GM18505 (cell line): Measurements from ENCODE around the gene PIP5K1C.
"Not testable (repeated sequence)": the region's sequence is repeated elsewhere in the genome, so short reads cannot be mapped to it uniquely, and the experiment has no call there.

Source experiments
- ATAC-seq: cut with Tn5 transposase; IDR thresholded peaks from one replicate; pipeline ENCODE4 v1.9.1; 2021; ENCODE audit not compliant: unreplicated experiment
- POLR2A ChIP-seq: IDR thresholded peaks from 4 replicates; pipeline ENCODE4 v1.6.1; 2011; ENCODE audit warnings: borderline replicate concordance; ENCODE audit not compliant: insufficient read depth, insufficient read length; ENCODE audit errors: extremely low read depth

Gene PIP5K1C

GRCh38 chr19:3591876-3592613, 108.2 kb downstream of the PIP5K1C start:
- TF ChIP-seq POLR2A = no peak

GRCh38 chr19:3590991-3591659, 109.1 kb downstream of the PIP5K1C start:
- ATAC-seq = no peak
- TF ChIP-seq POLR2A = no peak

More at GRCh38 chr19:3591876-3592613, 108.2 kb downstream of the PIP5K1C start:
- no peak for ATAC-seq

GRCh38 chr19:3589949-3590348, 110.3 kb downstream of the PIP5K1C start:
- no peak for ATAC-seq
- no peak for TF ChIP-seq POLR2A

GRCh38 chr19:3589439-3589838, 110.8 kb downstream of the PIP5K1C start:
- TF ChIP-seq POLR2A = no peak

GRCh38 chr19:3586707-3587346, 113.4 kb downstream of the PIP5K1C start:
- TF ChIP-seq POLR2A = no peak
- ATAC-seq = no peak

More at GRCh38 chr19:3589439-3589838, 110.8 kb downstream of the PIP5K1C start:
- ATAC-seq = no peak

GRCh38 chr19:3586127-3586626, 114.1 kb downstream of the PIP5K1C start:
- no peak for ATAC-seq

GRCh38 chr19:3585301-3586126, 114.8 kb downstream of the PIP5K1C start, which contains the start of gene GIPC3:
Gene GIPC3 (plus strand): TSS chr19:3585478. CDS start chr19:3585598, 120 bp downstream.
- no peak for TF ChIP-seq POLR2A
- ATAC-seq = no peak

More at GRCh38 chr19:3586127-3586626, 114.1 kb downstream of the PIP5K1C start:
- TF ChIP-seq POLR2A = no peak

GRCh38 chr19:3584036-3584802, 116.0 kb downstream of the PIP5K1C start:
- ATAC-seq = not testable (repeated sequence)

- not testable (repeated sequence) for ATAC-seq
These were observed 118.5 kb downstream of the PIP5K1C start for GRCh38 chr19:3581792-3582191.
